HCEC 1CT (cell line): ENCODE measurements around the gene ADCY5.

Experiments used
- DNase-seq: peaks from one replicate; pipeline ENCODE4 v3.0.0-alpha.2; 2017

Gene ADCY5

DNA sequence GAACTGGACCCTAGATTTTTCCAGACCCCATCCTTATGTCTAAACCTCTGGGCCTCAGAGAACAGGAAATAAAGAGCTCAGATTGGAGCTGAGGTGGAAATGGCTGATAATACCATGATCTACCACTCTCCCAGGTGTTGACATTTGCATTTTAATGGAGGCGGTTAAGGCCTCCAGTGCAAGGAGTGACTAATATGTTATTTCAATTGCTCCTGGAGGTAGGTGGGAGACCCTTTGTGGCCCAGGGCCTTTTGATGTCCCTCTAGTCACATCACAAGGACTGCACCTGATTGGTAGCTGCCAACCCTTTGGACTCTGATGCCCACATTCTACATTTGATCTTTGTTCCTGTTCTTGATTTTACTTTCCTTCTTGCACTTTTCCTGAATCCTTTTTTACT, 9.0 kb upstream of the ADCY5 start:
- no peak for DNase-seq

DNA sequence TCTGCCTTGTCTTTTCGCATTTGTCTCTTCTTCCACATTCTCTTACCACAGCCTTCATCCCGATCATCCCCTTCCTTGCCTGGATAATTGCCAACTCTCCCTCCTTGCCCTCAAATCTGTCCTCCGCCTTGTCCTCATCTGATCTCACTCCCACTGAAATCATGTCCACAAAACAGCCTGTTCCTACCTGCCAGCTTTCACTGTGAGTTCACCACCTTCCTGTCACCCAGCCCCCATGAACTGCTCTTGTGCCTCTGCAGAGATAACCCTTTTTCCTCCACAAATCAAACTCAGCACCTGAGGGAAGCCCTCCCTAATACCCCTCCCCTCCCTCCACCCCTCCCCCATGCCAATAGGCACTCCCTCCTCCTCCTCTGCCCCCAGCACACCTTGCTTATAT, 4.8 kb upstream of the ADCY5 start:
- no peak for DNase-seq

DNA sequence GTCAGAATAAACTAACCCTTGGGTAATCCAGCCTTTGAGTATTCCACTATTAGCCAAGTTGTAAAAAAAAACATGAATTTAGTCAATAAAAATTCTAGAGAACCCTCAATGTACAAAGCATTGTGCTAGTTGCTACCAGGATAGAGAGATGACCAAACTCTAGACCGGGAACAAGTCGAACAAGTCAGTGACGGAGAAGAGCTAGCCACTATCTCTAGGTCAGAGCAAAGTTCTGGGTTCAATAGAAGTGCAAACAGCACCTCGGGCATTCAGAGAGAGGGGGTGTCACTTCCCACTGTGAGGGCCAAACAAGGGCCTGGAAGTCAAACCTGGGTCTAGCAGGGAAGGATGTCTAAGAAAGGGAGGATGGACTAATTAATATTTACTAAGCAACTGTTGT, 2.3 kb upstream of the ADCY5 start:
- DNase-seq = no peak

DNA sequence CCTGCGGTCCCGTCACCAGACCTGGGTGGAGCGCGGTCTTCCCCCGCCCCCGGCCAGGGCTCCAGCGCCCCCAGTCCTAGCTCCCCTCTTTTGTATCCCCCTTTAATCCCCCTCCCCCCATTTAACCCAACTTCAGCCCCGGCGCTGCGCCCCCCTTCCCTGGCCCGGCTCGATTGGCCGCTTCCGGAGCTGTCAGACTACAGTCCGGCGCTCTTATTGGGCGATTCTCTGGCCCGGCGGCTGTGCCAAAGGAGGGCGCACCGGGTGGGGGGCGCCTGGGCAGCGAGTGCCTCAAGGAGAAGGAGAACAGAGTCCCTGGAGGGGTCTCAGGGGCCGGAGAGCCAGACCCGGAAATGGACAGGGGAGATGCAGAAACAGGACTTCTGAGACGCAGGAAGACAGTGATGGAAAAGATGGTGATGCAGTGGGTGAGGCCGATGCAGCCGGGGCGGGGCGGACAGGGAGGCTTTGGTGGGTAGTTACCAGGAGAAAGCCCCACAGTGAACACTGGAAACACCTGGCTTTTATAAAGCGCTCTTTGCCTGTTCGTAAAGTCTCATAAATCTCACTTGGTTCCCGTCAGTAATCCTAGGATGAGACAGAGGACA, 1.2 kb upstream of the ADCY5 start:
- no peak for DNase-seq

DNA sequence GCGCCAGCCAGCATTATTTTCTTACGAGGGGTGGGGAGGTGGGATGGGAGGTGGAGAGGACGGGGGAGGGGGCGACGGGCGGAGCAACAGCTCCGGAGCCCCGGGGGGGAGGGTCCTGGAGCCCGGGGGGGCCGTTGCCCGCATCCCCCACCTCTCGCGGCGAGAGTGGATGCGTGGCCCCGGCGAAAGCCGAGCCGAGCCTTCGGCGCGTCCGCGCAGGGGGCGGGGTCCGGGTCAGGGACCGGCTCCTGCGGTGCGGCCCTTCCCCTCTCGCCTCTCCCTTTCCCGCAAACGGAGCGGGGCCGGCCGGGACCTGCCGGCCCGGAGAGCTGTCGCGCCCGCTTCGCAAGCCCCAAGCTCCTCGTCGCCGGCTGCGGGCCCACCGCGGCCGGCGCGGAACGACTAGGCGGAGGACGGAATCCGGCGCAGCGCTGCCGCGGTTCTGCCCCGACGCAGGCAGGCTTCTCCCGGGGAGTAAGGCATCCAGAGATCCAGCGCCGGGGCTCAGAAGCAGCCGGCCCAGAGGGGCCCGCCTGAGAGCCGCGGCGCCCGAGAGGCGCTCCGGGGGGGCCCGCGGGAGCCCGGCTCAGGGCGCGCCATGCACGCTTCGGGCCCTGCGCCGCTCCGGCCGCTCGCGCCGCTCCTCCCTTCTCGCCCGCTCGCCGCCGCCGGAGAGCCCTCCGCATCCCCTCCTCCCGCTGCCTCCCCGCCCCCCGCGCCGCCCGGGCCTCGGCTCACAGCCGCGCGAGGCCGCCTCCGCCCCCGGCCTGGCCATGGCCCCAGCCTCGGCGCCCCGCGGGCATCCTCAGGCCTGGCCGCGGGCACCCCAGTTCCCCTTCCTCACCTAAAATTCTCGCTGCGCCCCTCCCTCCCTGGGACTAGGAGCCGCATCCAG, 459 bp upstream of the ADCY5 start:
- no peak for DNase-seq

DNA sequence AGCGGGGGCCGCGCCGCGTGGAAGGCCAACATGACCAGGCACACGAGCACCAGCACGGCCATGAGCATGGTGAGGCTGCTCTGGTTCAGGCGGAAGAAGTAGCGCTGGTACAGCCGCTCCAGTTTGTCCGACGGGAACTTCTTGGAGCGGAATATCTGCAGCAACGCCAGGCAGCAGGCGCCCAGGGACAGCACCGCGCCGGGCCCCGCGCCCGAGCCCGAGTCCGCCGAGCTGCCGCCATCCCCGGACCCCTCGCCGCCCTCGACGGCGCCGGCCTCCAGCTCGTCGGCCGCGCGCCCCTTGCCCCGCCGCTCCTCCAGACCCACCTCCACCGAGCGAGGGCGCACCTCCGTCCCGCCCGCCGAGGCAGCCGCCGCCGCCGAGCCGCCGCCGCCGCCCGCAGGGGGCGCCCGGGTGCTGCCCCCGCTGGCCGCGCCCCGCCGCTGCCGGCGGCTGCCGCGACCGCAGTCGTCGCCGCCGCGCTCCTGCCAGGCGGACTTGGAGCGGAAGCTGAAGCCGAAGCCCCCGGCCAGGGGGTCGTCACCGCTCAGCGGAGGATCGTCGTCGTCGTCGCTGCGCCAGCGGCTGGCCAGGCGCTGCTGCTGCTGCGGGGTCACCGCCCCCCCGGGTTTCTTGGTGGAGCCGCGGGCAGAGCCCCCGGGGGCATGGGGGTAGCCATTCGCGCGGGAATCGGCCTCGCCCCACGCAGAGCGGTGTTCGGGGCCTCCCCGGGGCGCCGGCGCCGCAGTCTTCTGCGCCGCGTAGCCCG, 957 bp downstream of the ADCY5 start:
- DNase-seq = no peak

DNA sequence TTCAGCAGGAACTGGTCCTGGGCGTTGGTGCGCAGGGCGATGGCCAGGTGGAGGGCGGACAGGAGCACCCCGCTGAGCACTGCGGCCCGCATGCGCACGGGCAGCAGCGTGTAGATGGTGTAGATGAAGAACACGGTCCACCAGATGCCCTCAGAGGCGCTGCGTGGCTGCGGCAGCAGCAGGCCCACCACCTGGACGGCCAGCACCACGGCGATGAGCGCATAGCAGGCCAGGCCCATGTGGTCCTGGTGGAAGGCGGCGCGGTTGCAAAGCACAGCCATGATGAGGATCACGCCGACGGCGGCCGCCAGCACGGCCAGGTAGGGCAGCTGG, 1.5 kb downstream of the ADCY5 start:
- no peak for DNase-seq

DNA sequence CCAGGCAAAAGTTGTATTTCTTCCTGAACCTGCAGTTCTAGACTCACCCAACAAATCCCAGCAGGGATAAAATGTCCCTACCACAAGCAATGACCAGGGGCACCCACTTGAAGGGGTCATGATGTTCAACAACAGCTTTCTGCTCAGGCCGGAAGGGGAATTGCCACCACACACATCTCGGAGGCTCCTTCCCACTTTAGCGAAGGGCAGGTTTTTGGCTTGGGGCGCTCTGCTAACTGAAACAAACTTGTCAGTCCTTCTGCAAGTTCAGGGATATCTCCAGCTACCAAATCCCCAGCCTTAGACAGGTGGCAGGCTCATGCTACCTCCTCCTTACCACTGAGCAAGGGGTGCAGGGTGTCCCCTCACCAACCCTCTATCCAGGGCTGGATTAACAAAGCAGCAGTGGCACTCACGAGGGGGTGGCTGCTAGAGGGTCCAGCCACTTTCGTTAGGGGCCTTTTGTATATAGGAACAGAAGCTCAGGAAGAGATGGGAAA, 2.2 kb downstream of the ADCY5 start:
- DNase-seq = no peak

DNA sequence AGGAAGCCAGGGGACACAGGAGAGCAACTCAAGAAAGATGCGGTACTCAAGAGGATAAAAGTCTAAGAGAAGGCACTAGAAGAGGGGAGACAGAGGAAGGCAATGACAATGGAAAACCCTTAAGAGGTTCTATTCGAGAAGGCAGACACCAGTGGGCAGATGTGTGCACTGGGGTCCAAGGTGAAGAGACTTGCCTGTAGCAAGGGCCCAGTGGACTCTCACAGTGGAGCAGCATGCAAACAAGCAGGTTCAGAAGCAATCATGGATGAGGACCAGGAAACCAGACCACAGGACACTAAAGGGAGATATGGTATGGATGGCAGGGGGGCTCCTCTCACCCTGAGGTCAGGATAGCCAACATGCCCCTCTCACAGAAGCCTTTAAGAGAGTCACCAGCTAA, 2.7 kb downstream of the ADCY5 start:
- DNase-seq = no peak

DNA sequence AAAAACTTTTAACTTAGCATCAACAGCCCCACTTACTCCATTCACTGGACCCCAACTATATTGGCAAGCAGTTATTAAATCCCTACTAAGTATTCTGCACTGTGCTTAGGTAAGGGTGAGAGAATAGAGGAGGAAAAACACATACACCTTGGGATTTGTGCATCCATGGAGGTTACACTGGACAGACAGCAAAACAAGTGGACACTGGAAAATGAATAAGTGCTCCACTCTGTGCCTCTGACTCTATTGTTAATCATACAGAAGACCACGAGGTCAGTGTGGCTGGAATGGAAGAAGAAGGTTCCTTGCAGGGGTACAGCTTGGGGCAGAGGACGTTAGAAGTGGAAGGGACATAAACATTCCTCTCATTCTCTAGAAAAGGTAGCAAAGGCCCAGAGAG, 3.2 kb downstream of the ADCY5 start:
- DNase-seq = no peak

DNA sequence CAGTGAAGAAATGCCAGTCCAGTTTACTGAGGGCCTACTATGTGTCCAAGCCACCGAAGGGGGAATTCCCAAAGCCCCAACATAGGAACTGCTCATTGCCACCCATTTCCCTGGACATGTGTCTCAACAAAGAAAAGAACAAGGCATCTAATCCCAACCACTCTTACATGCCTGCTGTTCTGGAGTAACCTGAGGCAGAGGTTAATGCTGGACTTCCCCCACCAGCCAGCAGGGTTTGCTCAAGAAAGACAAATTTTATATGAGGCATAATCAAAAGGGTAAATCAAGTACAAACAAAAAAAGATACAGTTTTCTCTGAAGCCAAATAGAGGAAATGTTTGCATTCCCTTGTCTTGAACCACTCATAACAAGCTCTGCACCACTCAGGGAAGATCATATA, 4.1 kb downstream of the ADCY5 start:
- no peak for DNase-seq

DNA sequence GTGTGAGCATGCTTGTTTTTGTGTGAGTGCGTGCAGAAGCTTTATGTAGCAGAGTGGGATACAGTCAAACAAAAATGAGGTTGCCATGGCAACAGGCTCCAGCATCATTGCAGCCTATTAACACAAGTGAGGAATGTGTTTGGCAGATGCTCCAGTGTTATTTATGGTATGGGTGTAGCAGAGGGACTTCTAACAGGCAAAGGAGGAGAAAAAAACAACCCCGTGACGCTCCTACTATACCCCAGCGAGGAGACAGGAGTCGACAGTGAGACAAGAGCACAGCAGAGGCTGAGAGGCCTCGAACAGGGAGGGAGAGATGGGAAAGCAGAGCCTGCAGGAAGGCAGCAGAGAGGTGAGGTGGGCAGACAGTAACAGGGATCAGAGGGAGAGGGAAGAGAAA, 4.9 kb downstream of the ADCY5 start:
- no peak for DNase-seq

DNA sequence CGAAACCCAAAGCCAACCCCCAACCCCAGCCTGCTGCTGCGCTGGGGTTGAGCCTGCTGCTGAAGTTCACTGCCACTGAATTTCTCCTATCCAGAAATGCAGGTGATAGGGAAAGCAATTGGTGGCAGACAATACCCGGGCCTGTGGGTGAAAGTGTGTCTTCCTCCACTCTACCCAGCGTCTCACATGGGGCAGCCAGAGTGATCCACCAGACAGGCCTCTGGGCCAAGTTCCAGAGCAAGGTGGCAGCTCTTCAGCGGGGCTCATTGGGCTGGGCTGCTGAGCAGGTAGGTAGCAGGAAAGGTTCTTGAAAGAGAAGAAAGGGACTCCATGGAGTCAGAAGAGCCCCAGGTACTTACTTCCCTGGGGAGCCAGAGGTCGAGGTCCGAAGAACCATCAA, 6.0 kb downstream of the ADCY5 start:
- DNase-seq = no peak

DNA sequence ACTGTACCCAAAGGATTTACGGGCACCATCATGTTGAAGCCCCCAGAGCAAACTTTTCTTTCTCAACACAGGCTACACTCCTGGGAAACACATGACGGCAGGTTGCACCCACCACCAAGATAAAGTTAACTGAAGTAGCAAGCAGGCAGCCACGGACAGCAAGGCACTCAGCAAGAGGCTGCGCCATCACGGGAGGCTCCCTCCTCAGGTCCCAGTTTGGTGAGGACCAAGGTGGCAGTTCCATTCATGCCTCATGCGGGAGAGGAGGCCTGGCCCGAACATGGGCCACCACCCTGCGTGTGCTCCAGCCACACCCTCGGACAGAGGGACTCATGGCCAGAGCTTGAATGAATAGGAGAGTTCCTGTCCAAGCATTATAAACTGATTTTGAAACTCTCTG, 6.8 kb downstream of the ADCY5 start:
- DNase-seq = no peak

DNA sequence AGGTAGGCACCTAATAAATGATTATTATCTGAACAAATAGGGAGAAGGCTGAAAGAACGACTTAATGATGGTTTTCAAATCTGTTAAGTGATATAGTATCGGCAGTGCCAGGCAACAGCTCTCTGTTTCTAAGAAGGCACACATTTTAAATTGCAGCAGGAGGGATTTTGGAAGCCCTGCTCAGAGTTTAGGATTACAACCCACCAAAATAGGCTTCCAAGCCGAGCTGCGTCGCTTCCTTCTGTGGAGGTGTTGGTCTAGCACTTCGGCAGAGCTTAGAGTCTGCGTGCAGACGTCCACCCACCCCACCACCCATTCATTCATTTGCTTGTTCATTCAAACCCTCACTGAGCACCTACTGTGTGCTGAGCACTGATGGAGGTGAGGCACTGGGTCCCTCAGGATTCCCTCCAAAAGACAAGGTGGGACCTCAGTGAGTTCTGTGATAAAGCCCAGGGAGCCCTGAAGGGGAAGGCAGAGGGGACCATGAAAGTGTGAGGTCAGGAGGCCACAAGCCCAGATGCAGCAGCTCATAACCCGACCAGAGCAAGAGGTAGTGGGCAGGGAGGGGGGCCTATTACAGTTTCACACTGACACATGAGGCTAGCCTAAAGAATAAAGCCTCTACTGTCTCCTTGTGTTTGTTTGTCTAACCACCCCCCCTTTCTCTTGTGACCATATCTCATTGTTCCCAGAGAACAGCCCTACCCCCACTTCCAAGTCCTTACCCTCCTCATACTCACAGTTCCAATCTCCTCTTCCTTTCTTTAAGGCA, 8.9 kb downstream of the ADCY5 start:
- no peak for DNase-seq

DNA sequence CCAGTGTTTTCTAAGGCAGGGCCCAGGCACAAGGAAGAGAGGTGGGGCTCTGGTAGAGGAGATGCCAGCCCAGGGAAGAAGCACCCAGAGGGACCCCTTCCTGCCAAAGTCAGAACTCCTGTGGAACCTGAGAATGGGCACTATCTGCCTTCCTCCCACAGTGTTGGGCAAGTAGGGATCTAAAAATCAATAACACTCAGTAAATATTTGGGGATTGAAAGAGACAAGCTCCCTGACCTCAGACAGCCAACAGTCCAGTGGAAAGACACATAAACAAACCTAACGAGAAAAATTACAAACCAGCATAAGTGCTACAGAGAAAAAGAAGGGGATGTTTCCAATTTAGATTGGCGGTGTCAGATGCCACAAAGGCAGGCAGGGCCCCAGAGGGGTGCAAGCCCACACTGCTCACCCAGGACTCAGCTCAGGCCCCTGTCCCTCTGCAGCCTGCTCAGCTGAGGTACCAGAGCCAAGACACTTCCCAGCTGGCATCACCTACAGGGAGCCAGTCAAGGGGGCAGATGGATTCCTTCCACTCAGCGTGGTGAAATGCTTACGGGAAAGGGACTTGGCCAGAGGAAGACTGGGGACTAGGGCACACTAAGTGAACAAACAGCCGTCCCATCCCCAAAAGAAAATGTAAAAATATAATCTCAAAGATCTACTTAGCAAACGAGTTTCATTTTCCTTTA, 15.9 kb downstream of the ADCY5 start:
- DNase-seq = no peak

DNA sequence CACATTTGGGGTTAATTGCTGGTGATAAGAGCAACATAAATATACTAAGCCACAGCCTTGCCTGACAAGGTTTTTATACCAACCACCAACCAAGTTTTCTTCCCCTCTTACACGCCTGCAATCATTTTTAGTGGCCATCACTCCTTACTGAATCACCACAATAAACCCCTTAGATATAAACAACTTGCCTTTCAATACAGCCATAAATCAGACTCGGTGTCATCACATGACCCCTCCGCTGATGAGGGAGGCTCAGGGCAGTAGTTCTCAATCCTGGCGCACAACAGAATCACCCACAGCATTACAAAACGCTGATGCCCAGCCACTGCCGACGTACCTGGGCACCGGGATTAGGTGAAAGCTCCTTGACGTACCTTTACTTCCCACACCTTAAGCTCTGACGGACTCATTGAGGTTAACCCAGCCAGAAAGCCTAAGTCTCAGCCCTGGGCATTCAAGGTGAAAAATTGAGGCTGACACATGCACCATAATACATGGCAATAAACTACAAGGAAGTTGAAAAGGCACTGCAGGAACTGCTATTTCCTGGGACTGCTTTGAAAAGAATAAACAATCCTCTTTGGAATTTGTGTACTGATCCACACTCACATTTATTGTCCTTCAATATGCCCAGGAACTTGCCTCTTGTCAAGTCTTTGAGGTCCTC, 17.1 kb downstream of the ADCY5 start:
- peak; percentile 34 for DNase-seq

DNA sequence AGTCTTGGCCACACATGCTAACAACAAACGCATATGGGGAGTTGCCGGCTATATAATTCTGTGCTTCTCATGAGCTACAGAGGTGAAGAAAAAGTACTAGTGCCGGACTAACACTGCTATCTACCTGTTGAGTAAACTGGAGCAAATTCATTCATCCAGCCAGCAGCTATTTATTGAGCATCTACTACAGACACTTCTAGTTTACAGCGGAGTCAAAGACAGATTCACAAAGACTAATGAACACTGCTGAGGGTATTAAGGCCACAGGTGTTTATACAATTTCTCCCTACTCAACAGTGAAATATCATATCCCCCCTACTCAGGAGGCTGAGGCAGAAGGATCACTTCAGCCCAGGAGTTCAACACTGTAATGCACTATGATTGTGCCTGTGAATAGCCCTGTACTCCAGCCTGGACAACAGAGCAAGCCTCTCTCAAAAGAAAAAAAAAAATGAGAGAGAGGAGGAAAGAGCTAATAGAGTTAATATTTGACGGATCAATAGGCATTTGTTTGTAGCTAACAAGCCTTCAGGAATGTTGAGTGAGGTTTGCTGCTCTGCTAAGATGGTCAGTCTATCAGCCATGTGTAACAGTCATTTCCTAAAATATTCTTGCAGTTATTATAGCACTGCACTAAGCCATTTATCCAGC, 17.8 kb downstream of the ADCY5 start:
- no peak for DNase-seq

DNA sequence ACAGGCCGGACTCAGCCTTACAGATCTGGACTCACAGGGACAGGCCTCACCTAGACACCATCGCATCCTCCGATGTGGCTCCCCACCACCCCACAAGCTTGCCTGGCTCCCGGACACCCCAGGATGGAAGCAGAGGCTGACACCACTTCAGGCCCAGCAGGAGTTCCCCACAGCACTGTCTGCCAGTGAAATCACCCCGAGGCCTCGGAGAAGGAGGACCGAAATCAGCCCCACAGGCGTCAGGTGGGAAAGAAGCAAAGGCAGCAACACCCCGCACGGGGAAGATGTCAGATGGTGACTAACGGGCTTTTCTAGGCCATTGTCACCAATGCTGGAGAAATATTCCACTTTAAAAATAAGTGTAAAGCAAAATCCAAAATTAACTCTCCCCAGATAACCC, 18.6 kb downstream of the ADCY5 start:
- DNase-seq = no peak

DNA sequence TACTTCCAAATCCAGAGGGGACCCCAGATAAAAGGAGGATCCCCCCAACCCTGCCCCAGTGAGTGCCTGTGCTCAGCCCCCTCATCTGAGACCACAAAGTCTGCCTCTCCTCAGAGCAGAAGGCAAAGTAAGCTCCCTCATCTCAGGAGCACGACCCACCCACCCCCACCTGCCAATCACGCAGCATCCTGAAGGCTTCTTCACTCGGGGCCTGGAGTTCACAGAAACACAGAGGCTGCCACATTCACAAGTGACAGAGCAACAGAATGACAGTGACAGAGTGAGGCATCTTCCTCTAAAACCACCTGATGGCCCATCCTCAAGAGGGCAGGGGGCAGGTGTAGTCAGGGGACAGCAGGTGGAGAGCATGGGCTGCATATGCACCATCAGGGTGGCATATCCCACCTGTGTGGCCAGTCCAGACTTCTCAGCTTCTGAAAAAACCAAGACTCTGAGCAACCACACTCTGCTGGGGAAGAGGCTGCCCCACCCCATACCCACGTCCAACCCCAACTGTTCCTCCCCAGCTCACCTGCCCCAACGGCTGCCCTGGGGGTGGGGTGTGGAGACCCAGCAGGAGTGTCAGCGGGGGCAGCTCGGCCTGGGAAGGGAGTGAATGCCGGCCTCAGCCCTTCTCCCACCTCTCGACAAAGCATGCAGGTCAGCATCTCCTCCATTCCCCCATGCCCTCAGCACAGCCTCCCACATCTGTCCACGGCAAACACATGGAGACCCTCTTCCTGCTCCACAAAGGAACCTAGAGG, 19.3 kb downstream of the ADCY5 start:
- DNase-seq = no peak
